HG03097 (cell line): ENCODE measurements around the gene RAB6B.

Source experiments
- ATAC-seq: cut with Tn5 transposase; IDR thresholded peaks from one replicate; pipeline ENCODE4 v1.9.1; 2021; ENCODE audit not compliant: unreplicated experiment, low FRiP score

The RAB6B gene

GRCh38 chr3:133881939-133882825, 13.5 kb downstream of the RAB6B start:
- no peak for ATAC-seq

- ATAC-seq = no peak
Measured at GRCh38 chr3:133881492-133881891, 14.2 kb downstream of the RAB6B start.

GRCh38 chr3:133880886-133881455, 14.7 kb downstream of the RAB6B start:
- no peak for ATAC-seq

- ATAC-seq = no peak
Measured at GRCh38 chr3:133880287-133880686, 15.4 kb downstream of the RAB6B start.

GRCh38 chr3:133878518-133878917, 17.2 kb downstream of the RAB6B start:
- no peak for ATAC-seq

- ATAC-seq = no peak
Measured at GRCh38 chr3:133877221-133877620, 18.5 kb downstream of the RAB6B start.

- no peak for ATAC-seq
Measured at GRCh38 chr3:133874761-133875438, 20.8 kb downstream of the RAB6B start.

- no peak for ATAC-seq
Measured at GRCh38 chr3:133874344-133874743, 21.3 kb downstream of the RAB6B start.

- ATAC-seq = no peak
Measured at GRCh38 chr3:133872781-133873180, 22.9 kb downstream of the RAB6B start.

GRCh38 chr3:133872161-133872560, 23.5 kb downstream of the RAB6B start:
- ATAC-seq = no peak

GRCh38 chr3:133871368-133872090, 24.2 kb downstream of the RAB6B start:
- ATAC-seq = no peak

GRCh38 chr3:133870822-133871221, 24.9 kb downstream of the RAB6B start:
- ATAC-seq = no peak

- no peak for ATAC-seq
Measured at GRCh38 chr3:133869586-133869985, 26.1 kb downstream of the RAB6B start.

- ATAC-seq = no peak
Measured at GRCh38 chr3:133868758-133869475, 26.8 kb downstream of the RAB6B start.

GRCh38 chr3:133868186-133868585, 27.5 kb downstream of the RAB6B start:
- ATAC-seq = no peak

- ATAC-seq = no peak
Measured at GRCh38 chr3:133866141-133866540, 29.5 kb downstream of the RAB6B start.

- ATAC-seq = no peak
Measured at GRCh38 chr3:133865136-133865855, 30.4 kb downstream of the RAB6B start.

- ATAC-seq = no peak
Measured at GRCh38 chr3:133864616-133865015, 31.1 kb downstream of the RAB6B start.

- no peak for ATAC-seq
Measured at GRCh38 chr3:133863911-133864310, 31.8 kb downstream of the RAB6B start.

GRCh38 chr3:133862161-133862560, 33.5 kb downstream of the RAB6B start:
- ATAC-seq = no peak
